IMR-90 (cell line): ENCODE data around the gene GK.

Source experiments
- BHLHE40 ChIP-seq: fragments of 150-350 bp; IDR thresholded peaks from 2 replicates; pipeline ENCODE4 v1.6.1; 2016; ENCODE audit warnings: mild to moderate bottlenecking, low read depth, low read length
- CEBPB ChIP-seq: IDR thresholded peaks from 2 replicates; pipeline ENCODE4 v1.6.1; 2012; ENCODE audit warnings: low read depth, low read length, improper control_type of control experiment
- CTCF ChIP-seq: conservative IDR thresholded peaks from 2 replicates; pipeline ENCODE4 v1.5.1; 2012; ENCODE audit warnings: mild to moderate bottlenecking, low read depth, low read length, improper control_type of control experiment
- MAFK ChIP-seq: IDR thresholded peaks from 2 replicates; pipeline ENCODE4 v1.6.1; 2012; ENCODE audit warnings: low read depth, low read length, improper control_type of control experiment
- MXI1 ChIP-seq: IDR thresholded peaks from 2 replicates; pipeline ENCODE4 v1.6.1; 2012; ENCODE audit warnings: low read depth, mild to moderate bottlenecking, low read length, moderate library complexity, borderline replicate concordance
- NFE2L2 ChIP-seq: fragments of 150-350 bp; IDR thresholded peaks from 2 replicates; pipeline ENCODE4 v1.6.1; 2016; ENCODE audit warnings: low read depth, mild to moderate bottlenecking, low read length
- POLR2A ChIP-seq: IDR thresholded peaks from 2 replicates; pipeline ENCODE4 v1.6.1; 2012; ENCODE audit warnings: mild to moderate bottlenecking, low read depth, low read length
- RAD21 ChIP-seq: IDR thresholded peaks from 2 replicates; pipeline ENCODE4 v1.6.1; 2012; ENCODE audit warnings: low read length, improper control_type of control experiment
- RCOR1 ChIP-seq: IDR thresholded peaks from 2 replicates; pipeline ENCODE4 v1.6.1; 2012; ENCODE audit warnings: mild to moderate bottlenecking, low read length, improper control_type of control experiment; ENCODE audit not compliant: insufficient replicate concordance
- RFX5 ChIP-seq: IDR thresholded peaks from 2 replicates; pipeline ENCODE4 v1.8.0; 2012; ENCODE audit warnings: low read depth, mild to moderate bottlenecking, low read length, moderate library complexity
- SMC3 ChIP-seq: fragments of 150-350 bp; IDR thresholded peaks from 2 replicates; pipeline ENCODE4 v1.6.1; 2016; ENCODE audit warnings: low read depth, mild to moderate bottlenecking, antibody characterized with exemption, low read length, moderate library complexity
- USF2 ChIP-seq: fragments of 150-350 bp; IDR thresholded peaks from 2 replicates; pipeline ENCODE4 v1.6.1; 2017; ENCODE audit warnings: mild to moderate bottlenecking, antibody characterized with exemption, low read length, low read depth

GRCh38 chrX:30751497-30751896 is 98.3 kb downstream of the GK start:
- TF ChIP-seq POLR2A = no peak
- TF ChIP-seq CEBPB = no peak
- no peak for TF ChIP-seq SMC3
- TF ChIP-seq CTCF = no peak
- TF ChIP-seq NFE2L2 = no peak
- TF ChIP-seq BHLHE40 = no peak
- TF ChIP-seq MAFK = no peak
- TF ChIP-seq MXI1 = no peak
- TF ChIP-seq USF2 = no peak
- no peak for TF ChIP-seq RFX5
- no peak for TF ChIP-seq RAD21
- TF ChIP-seq RCOR1 = no peak
